GOT3 (cell line): ENCODE data around the gene CCDC178.
"Not testable (repeated sequence)": the region's sequence is repeated elsewhere in the genome, so short reads cannot be mapped to it uniquely, and the experiment has no call there.

Experiments
- DNase-seq: peaks from one replicate; lab custom pipeline; 2025; ENCODE audit warnings: mixed read lengths; lab: John Stamatoyannopoulos, UW

CCDC178 gene

DNA sequence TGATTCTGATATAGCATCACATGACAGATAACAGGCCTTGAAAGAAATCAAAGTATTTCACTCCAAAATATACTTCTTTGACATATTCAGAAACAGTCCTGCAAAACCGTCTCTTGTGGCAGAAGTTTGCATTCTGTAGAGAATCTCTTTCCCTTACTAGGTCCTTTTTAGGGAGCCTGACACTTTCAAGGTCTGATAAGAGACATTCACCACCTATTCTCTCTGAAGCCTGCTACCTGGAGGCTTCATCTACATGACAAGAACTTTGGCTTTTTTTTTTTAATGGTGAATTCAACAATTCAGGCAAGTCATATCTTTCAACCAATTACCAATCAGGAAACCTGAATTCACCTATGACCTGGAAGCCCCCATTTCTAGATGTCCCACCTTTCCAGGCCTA lies 83.8 kb downstream of the CCDC178 start:
- no peak for DNase-seq

DNA sequence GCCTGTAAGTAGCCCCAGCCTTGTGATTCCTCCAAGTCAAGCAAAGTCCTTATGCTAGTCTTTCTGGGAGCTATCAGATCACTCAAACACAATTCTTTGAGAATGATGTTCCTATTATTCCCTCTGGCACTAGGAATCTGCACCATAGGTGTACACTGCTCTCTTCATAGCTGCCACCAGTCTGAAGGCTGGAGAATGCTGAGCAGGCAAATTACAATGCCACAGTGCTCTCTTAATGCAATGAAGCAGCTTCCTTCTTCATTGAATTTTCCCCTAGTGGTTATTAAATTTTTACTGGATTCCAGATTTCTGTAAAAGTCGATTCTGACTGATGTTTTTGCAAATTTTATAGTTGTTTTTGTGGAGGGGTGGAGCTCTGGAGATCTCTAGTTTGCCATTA lies 84.8 kb downstream of the CCDC178 start:
- DNase-seq = no peak

DNA sequence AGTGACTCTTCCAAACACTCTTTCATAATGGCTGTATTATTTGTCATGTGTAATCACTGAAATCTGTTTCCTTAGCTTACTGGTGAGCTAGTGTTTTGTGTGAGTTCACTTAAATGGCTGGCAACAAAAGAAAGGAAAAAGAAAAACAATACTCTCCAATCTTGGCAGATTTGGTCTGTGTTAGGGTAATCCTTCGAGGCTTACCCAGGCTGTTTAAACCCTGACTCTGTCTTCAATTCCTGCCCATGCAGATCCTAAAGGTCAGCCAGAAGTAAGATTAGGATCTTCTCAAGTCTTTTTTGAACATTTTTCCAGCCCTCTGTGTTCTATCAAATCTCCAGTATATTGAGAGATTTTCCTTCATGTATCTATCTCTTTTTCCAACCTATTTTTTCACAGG lies 85.3 kb downstream of the CCDC178 start:
- no peak for DNase-seq

DNA sequence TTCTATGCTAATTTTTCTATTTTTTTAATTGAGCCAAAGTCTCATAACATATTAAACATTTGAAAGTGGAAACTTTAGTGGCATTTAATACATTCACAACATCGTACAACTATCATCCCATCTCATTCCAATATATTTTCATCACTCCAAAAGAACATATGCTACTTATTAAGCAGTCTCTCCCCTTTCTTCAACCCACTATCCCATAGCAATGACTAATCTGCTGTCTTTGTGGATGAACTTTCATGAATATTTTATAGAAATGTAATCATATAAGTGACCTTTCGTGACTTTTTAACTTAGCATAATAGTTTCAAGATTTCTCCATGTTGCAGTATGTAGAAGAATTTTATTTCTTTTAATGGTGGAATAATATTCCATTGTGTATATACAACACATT lies 90.3 kb downstream of the CCDC178 start:
- DNase-seq = no peak

DNA sequence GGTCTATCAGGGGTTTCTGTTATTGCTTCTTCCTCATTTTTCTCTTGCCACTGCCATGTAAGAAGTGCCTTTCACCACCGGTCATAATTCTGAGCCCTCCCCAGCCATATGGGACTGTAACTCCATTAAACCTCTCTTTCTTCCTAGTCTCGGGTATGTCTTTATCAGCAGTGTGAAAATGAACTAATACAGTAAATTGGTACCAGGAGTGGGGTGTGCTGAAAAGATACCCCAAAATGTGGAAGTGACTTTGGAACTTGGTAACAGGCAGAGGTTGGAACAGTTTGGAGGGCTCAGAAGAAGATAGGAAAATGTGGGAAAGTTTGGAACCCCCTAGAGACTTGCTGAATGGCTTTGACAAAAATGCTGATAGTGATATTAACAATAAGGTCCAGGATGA lies 100.8 kb downstream of the CCDC178 start:
- DNase-seq = not testable (repeated sequence)

DNA sequence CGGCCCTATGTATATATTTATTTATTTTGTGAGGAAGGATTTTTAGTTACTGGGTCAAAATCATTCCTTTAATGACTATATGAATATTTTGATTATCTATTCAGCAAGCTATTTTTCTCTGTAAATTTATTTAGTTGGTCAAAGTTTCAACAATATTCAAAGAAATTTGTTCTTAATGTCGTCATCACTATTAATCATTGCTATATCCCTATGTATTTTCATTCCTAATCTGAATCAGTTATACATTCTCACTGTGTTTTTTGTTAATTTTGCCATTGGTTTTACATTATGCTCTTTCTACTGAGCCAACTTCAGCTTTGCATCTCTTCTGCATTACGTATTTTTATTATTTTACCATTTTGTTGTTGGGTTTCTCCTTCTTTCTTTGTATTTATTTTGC lies 105.7 kb downstream of the CCDC178 start:
- DNase-seq = no peak

DNA sequence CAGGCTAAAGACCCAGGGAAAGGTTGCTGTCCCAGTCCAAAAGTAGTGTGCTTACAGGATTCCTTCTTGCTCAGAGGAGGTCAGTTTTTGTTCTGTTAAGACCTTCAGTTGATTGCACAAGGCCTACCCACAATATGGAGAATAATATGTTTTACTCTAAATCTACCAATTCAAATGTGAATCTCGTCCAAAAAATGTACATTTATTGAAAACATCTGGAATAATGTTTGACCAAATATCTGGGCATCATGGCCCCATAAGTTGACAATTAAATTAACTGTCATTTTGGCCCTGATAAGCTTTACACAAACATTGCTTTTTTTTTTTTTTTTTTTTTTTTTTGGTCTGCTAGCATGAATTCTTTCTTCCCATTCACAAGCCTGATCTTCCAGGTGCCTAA lies 109.8 kb downstream of the CCDC178 start:
- DNase-seq = no peak

DNA sequence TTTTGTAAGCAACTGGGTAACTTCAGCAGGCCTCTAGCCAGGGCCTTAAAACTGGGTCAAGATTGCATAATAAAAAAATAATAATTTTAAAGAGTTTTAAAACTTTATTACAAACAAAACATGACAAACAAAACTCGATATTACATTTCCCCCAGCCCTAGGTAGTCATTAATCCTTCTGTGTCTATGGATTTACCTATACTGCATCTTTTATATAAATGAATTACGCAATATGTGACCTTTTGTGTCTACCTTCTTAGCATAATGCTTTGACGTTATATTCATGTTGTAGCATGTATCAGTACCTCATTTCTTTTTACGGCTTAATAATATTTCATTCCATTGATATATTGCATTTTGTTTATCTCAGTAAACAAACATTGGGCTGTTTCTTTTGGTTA lies 113.5 kb downstream of the CCDC178 start:
- DNase-seq = no peak

DNA sequence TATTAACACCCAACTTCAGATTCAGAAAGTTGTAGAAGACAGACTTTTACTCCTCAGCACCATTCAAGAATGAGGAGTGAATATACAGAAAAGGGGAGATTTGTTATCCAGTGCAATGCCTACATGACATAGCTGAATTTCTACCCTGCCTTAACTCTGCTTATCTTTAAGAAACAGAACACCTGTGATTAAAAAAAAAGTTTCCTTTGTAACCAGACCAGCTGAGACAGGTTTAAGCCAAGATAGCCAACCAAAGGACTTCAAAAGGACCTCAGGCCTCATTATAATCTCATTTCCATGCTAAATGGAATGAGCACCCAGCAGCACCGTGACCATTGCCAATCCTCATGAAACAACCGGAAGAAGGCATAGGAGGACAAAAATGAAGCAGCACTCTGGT lies 122.9 kb downstream of the CCDC178 start:
- DNase-seq = no peak

DNA sequence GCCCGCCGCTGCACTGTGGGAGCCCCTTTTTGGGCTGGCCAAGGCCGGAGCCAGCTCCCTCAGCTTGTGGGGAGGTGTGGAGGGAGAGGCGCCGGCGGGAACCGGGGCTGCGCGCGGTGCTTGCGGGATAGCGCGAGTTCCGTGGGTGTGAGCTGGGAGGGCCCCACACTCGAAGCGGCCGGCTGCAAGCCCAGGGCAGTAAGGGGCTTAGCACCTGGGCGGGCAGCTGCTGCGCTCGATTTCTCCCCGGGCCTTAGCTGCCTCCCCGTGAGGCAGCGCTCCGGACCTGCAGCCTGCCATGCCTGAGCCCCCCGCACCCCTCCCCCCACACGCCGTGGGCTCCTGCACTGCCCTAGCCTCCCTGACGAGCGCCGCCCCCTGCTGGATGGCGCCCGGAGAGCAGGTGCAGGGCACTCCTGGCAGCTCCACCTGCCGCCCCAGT lies 124.4 kb downstream of the CCDC178 start:
- DNase-seq = no peak

DNA sequence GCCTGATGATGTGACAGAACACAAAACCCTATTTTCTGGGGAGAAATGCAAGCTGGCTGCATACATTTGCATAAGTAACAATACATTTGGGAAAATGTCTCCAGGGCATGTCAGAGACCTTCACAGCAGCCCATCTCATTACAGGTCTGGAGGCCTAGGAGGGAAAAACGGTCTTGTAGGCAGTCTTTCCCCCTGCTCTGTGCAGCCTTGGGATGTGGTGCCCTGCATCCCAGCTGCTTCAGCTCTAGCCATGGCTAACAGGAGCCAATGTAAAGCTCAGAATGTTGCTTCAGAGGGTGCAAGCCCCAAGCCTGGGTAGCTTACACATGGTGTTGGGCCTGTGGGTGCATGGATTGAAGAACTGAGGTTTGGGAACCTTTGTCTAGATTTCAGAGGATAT lies 133.0 kb downstream of the CCDC178 start:
- DNase-seq = no peak

DNA sequence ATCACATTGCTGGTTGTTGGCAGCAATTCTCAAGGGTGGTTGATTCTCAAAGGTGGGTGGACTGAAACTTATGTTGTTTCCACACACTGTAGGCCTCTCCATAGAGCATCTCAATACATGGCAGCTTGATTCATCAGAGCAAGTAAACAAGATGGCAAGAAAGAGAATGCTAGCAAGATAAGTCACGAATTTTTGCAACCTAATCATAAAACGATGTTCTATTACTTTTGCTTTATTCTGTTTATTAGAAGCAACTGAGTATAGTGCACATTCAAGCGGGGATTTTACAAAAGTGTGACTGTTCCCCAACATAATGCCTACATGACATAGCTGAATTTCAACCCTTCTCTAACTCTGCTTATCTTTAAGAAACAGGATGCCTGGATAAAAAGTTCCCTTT lies 136.2 kb downstream of the CCDC178 start:
- no peak for DNase-seq

DNA sequence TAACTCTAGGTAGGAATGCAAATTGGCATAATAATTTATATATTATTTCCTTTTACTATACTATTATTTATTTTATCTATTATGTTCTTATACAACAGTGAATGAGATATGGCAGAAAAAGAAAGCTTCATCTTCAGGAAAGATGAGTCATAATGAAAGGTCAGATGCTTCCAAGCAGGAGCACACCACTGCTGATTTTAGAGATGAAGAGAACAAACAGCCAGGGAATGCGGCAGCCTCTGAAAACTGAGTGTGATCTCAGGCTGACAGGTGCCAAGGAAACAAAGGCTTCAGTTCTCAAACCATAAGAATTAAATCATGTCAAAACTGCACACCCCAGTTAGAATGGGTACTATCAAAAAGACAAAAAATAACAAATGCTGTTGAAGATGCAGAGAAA lies 149.0 kb downstream of the CCDC178 start:
- no peak for DNase-seq

DNA sequence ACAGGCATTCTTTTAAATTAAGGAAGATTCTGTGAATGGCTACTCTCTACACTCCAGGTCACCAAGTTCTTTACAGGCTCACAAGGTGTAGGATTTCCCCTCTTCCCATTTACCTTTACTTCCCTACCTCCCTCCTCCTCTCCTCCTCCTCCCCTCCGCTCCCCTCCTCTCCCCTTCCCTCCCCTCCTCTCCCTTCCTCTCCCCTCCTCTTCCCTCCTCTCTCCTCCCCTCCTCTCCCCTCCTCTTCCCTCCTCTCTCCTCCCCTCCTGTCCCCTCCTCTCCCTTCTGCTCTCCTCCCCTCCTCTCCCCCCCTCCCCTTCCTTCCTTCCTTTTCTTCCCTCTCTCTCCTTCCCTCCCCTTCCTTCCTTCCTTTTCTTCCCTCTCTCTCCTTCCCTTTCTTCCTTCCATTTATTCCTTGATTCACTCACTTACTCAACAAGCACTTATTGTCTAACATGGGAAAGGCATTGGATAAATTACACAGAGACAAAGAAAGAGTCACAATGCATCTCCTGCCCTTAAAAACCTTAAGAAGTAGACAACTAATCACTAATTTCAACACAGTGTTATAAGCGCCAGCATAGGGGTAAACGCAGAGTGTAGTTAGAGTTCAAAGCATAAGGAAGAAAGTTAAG lies 152.3 kb downstream of the CCDC178 start:
- no peak for DNase-seq

DNA sequence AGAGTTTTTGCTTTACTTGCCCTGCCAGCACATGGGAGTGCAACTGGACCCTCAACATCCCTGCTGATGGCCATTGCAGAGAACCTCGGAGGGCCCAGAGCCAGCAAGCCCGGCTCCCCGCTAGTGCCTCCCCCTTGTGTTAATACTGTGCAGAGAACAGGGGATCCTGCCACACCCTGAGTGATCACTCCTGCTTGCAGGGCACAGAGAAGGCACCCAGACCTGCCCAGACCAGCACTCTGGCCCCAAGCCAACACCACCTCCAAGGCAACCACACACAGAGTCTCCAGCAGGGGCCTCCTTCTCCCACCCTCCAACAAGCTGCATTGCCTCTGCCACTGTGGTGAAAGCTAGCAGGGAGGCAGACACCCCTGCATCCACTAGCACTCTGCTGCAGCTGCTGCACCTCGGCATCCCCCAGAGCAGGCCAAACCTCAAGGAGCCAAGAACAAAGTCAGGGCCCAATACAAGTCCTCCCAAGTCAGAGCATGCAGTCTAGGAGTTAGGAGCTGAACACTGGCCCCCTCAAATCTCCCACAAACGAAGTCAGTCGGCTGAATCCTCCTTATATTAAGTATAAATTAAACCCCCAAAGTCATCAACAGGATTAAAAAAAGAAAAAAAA lies 157.7 kb downstream of the CCDC178 start:
- no peak for DNase-seq

DNA sequence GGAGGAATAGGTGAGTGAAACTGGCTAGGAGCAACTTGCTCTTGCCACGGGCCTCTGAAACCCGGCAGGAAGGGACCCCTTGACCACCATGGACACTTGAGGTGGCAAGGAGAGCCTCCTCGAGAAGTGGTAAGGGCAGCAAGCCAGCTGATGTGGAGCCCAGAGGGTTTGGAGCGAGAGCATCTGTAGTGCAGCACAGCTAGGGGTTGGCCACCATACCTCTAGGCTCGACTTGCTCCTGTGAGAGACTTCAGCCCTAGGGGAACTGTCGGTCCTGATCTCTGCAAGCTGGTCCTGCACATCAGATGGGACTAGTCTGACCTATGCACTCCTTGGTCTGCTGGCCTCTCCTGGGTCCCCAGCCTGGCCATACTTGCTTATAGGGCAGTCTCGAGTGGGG lies 158.4 kb downstream of the CCDC178 start:
- no peak for DNase-seq

DNA sequence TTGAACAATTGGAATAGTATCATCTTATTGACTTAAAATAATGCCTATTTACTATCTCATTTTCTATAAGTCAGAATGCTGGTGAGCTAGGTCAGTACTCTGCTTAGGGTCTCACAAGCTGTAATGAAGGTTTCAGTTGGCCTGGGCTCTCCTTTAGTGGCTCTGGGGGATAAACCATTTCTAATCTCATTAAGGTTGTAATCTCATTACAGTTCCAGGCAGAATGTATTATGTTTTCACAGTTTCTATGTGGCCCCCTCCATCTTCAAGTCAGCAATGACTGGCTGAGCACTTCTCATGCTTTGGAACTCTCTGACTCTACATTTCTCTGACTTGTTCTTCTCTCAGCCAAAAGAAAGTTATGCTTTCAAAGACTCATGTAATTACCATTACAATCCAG lies 163.1 kb downstream of the CCDC178 start:
- no peak for DNase-seq

DNA sequence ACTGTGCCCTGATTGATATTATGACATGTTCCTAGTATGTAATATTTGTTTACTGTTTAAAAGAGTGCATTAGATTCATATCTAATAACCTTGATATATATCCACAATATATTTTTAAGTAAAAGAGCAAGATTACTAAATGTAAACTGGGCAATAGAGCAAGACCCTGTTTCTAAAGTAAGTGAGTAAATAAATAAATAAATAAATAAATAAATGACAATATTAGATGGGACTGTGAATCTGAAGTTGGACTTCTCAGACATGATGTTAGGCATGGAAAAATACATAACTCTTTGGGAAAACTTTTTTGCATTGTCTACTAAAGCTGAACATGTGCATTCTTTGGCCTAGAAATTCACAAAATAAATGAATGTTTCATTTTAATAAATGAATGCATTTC lies 164.7 kb downstream of the CCDC178 start:
- no peak for DNase-seq

DNA sequence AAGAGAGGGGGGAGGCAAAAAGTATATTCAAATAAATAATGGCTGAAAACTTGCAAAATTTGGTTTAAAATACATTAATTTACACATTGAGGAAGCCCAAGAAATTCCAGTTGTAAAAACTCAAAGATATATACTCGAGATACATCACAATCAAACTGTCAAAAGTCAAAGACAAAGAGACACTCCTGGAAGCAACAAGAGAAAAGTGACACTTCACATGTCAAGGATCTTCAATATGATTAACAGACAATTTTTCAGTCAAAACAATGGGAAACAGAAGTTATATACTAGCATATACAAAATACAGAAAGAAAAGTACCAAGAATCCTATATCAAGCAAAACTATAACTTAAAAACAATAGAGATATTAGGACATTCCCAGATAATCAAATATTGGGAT lies 170.2 kb downstream of the CCDC178 start:
- DNase-seq = no peak

DNA sequence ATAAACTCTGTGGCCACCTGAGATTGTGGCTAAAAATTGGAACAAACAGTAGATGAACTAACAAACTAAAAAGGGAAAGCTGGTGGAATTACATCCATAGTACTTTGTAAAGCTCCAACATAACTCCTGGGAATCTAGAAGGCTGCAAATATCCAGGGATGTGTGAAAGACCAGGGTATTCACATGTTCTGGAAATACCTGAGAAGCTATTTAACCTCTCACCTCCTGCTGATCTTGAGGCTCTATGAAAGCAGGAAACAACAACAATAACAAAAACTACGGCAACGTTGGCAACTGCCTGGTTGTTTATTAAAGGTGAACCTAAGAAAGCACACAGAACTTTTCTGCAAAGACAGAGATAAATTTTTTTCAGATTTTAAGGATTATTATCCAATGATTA lies 171.3 kb downstream of the CCDC178 start:
- DNase-seq = no peak

DNA sequence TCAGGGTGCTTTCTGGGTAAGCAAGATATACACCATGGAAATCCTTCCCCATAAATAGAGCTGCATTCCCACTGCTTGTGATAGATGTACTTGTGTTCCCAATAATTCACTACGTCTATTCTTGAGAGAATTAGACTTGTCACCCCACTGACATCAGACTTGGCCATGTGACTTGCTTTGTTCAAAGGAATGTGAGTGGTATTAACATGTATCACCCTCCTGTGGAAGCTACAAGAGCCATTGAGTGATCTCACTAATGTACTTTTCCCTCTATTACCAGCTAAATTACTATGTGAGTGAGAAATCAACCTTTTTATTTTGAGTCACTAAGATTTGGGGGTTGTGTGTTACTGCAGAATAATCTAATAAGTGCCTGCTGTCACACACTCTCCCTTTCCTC lies 176.0 kb downstream of the CCDC178 start:
- DNase-seq = no peak

DNA sequence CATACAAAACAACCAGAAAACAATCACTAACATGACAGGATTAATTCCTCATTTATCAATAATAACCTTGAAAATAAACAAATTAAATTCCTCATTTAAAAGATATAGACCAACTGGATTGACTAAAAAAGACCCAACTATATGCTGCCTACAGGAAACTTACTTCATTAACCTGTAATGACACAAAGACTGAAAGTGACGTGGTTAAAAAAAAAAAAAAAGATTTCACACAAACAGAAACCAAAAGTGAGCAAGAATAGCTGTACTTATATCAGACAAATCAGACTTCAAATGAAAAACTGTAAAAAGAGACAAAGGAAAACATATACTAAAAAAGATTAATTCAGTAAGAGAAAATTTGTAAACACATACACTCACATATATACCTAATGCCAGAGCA lies 201.2 kb downstream of the CCDC178 start:
- no peak for DNase-seq

DNA sequence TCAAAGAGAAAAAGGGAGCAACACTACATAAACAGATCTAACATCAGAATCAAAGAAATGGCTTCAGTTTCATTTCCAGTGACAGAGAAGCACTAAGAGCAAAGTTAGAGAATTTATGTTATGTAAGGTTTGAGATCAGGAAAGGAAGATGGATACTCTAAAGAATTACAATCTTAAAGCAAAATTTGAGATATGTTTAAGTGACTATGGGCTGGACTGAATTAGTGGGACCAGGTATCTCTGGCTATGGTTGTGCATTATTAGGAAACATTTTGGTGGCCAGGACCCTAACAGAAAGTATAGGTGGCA lies 208.2 kb downstream of the CCDC178 start:
- DNase-seq = no peak
